ENCODE measurements around the gene SEMA6A.

- TF ChIP-seq CTCF (conservative IDR thresholded peaks at IDR 0.05; ENCODE audit: low read depth in 2 of 2) (no peak), EZH2 (IDR thresholded peaks at IDR 0.05; ENCODE audit: low read depth, unreplicated experiment) (no peak), POLR2AphosphoS5 (IDR thresholded peaks at IDR 0.05; ENCODE audit: low read depth) (no peak), JUNB (IDR thresholded peaks at IDR 0.05; ENCODE audit: unreplicated experiment) (no peak), ZNF331 (CRISPR knock-in tag; IDR thresholded peaks at IDR 0.05; ENCODE audit: low read depth) (no peak), REST (IDR thresholded peaks at IDR 0.05; ENCODE audit: unreplicated experiment) (no peak), NANOG (IDR thresholded peaks at IDR 0.05; ENCODE audit: borderline replicate concordance) (no peak), ZNF114 (CRISPR knock-in tag; IDR thresholded peaks at IDR 0.05) (no peak), EZH2phosphoT487 (IDR thresholded peaks at IDR 0.05; ENCODE audit: unreplicated experiment) (no peak), CREB1 (CRISPR knock-in tag; IDR thresholded peaks at IDR 0.05; ENCODE audit: low read depth) (no peak)
Measured at GRCh38 chr5:116595498-116595897, 20.9 kb upstream of the SEMA6A start.

Measured in GM23338 (cell line).